K562 (cell line): Measurements from ENCODE around the gene ILF2. TPM values are rescaled to one million over a fixed set of nuclear protein-coding genes. Genes with fewer than 3 reads are reported as not detected.

ENCODE experiments used
- BRD9 ChIP-seq: fragments of 450-650 bp; IDR thresholded peaks from 2 replicates; pipeline ENCODE4 v1.6.1; 2018; ENCODE audit warnings: low read depth; ENCODE audit not compliant: partially characterized antibody
- ERF ChIP-seq: fragments of 450-650 bp; formaldehyde crosslinking; IDR thresholded peaks from 2 replicates; pipeline ENCODE4 v1.4.0; 2020; ENCODE audit warnings: mild to moderate bottlenecking, mixed read lengths
- ESRRA ChIP-seq: fragments of 450-650 bp; IDR thresholded peaks from 2 replicates; pipeline ENCODE4 v1.6.1; 2014; ENCODE audit warnings: low read depth, mild to moderate bottlenecking, moderate library complexity, borderline replicate concordance
- GABPA ChIP-seq: fragments of 200-800 bp; sonication (Bioruptor generic); conservative IDR thresholded peaks from 2 replicates; pipeline ENCODE4 v1.6.1; 2016; ENCODE audit warnings: low read depth, missing genetic modification characterization, missing compliant biosample characterization
- HMGXB4 ChIP-seq: sonication (generic); formaldehyde crosslinking; IDR thresholded peaks from 2 replicates; pipeline ENCODE4 v1.8.1; 2023; ENCODE audit warnings: mild to moderate bottlenecking, missing genetic modification reagents
- MNT ChIP-seq, 2 experiments: fragments of 450-650 bp; conservative IDR thresholded peaks; 2 replicates each; pipeline ENCODE4 v1.6.1; 2017; ENCODE audit warnings: mild to moderate bottlenecking in 2 of 2, moderate library complexity in 2 of 2
- NR2C1 ChIP-seq, 2 experiments: fragments of 450-650 bp; IDR thresholded peaks; 2 replicates each; pipeline ENCODE4 v1.6.1; 2017; ENCODE audit warnings: mild to moderate bottlenecking in 2 of 2, antibody characterized with exemption in 1 of 2, inconsistent platforms in 1 of 2, missing compliant biosample characterization in 1 of 2, missing genetic modification characterization in 1 of 2
- RBM34 ChIP-seq: fragments of 200-400 bp; formaldehyde crosslinking; IDR thresholded peaks from 2 replicates; pipeline ENCODE4 v1.6.1; 2018; ENCODE audit warnings: low read length, borderline replicate concordance; ENCODE audit not compliant: insufficient read depth
- SUPT5H ChIP-seq: fragments of 450-650 bp; IDR thresholded peaks from 2 replicates; pipeline ENCODE4 v1.6.1; 2016
- ZBTB5 ChIP-seq: fragments of 450-650 bp; IDR thresholded peaks from 2 replicates; pipeline ENCODE4 v1.6.1; 2017; ENCODE audit warnings: antibody characterized with exemption
- ZC3H11A ChIP-seq: IDR thresholded peaks from 2 replicates; pipeline ENCODE4 v1.6.1; 2012; ENCODE audit warnings: low read depth, low read length, improper control_type of control experiment
- ZFP36 ChIP-seq: fragments of 150-350 bp; IDR thresholded peaks from 2 replicates; pipeline ENCODE4 v1.6.1; 2018; ENCODE audit warnings: low read length, low read depth; ENCODE audit not compliant: partially characterized antibody
- polyA plus RNA-seq, 8 experiments: library from polyadenylated mRNA; depleted of rRNA in 4 of 8; stranded (reverse) in 5 of 8; unstranded in 3 of 8; fragments of >200 nt; fragmentation: Nextera tagmentation in 2 of 8; fragmentation: Illumina TruSeq in 1 of 8; extraction: Ambion mirVana in 2 of 8; extraction: Trizol in 1 of 8; gene quantifications; 2 replicates each; pipeline versions ENCODE4 v1.2.1 to v1.2.3, GENCODE V29; 2011 to 2014; ENCODE audit warnings: inconsistent platforms in 1 of 8, missing spikeins in 1 of 8
- total RNA-seq, 7 experiments: library from RNA; depleted of rRNA in 6 of 7; stranded (reverse); fragments of >200 nt in 6 of 7; fragmentation: Illumina TruSeq in 2 of 7; extraction: Trizol in 2 of 7; gene quantifications; 2 replicates each; pipeline versions ENCODE4 v1.2.1 to v1.2.3, GENCODE V29; 2011 to 2021; ENCODE audit warnings: low replicate concordance in 1 of 7

Gene ILF2
- total and polyA plus RNA-seq, 9 of the 15 experiments (the other 6 are each of a cell fraction or from before 2014, with no cell fraction given): 282 to 726 (median 474) TPM

- peak; percentile 94 to 96 for TF ChIP-seq MNT (conservative IDR thresholded peaks at IDR 0.05)
- peak; percentile 88; the same call in 1 of the 2 replicates for TF ChIP-seq HMGXB4 (CRISPR knock-in tag)
- peak; percentile 57; the same call in 1 of the 2 replicates for TF ChIP-seq ESRRA
- TF ChIP-seq ZC3H11A: peak; percentile 100
- no peak for TF ChIP-seq RBM34
- TF ChIP-seq BRD9: peak; percentile 96
- peak; percentile 17 for TF ChIP-seq ZFP36
- TF ChIP-seq NR2C1 (IDR thresholded peaks at IDR 0.05): peak; percentile 45; the same call in 1 of the 2 replicates
- TF ChIP-seq NR2C1 (tag; IDR thresholded peaks at IDR 0.05): 0 out of 2 replicates have a peak, but pooled peaks have one; percentile 17
- TF ChIP-seq GABPA: peak; percentile 78
- TF ChIP-seq SUPT5H: peak; percentile 97
- TF ChIP-seq ERF (CRISPR knock-in tag): 0 out of 2 replicates have a peak, but pooled peaks have one; percentile 47
- TF ChIP-seq ZBTB5: no peak
- TF ChIP-seq, all 486 proteins: peak for 178
These were observed 36.8 kb downstream of the ILF2 start, which contains the start of gene CHTOP (continued) for GRCh38 chr1:153633754-153634665.
